SU-DHL-6 (cell line): Measurements from ENCODE around the gene TRPM3.

ENCODE experiments used
- H2AFZ ChIP-seq: fragments of 200-600 bp; sonication (generic); 2 replicates; pipeline ENCODE4 v1.6.1; 2014; ENCODE audit warnings: low read depth, mild to moderate bottlenecking, moderate library complexity, mixed read lengths, antibody characterized with exemption, low read length; ENCODE audit not compliant: severe bottlenecking
- H3F3A ChIP-seq: fragments of 200-600 bp; shearing (Covaris generic); 2 replicates; pipeline ENCODE4 v1.6.0; 2016; ENCODE audit warnings: antibody characterized with exemption, mild to moderate bottlenecking; ENCODE audit not compliant: insufficient read depth
- H3K27ac ChIP-seq: fragments of 200-600 bp; sonication (generic); 2 replicates; pipeline ENCODE4 v1.5.1; 2016; ENCODE audit warnings: low read depth, mild to moderate bottlenecking, low read length, moderate library complexity, mixed read lengths
- H3K27me3 ChIP-seq: fragments of 200-600 bp; sonication (generic), shearing (Covaris generic); 2 replicates; pipeline ENCODE4 v1.6.0; 2014; ENCODE audit warnings: mild to moderate bottlenecking, low read length
- H3K36me3 ChIP-seq: fragments of 200-600 bp; sonication (generic); 2 replicates; pipeline ENCODE4 v1.6.1; 2014; ENCODE audit warnings: mild to moderate bottlenecking, low read length, mixed read lengths
- H3K4me2 ChIP-seq: fragments of 300-600, 200-600 bp; shearing (Covaris generic), sonication (generic); 2 replicates; pipeline ENCODE4 v1.6.0; 2014; ENCODE audit warnings: low read length, low read depth, mild to moderate bottlenecking; ENCODE audit not compliant: poor library complexity, severe bottlenecking
- H3K4me3 ChIP-seq: fragments of 200-600 bp; sonication (generic); 2 replicates; pipeline ENCODE4 v1.5.1; 2014; ENCODE audit warnings: antibody characterized with exemption, low read length, mild to moderate bottlenecking, mixed read lengths; ENCODE audit not compliant: insufficient read depth, poor library complexity, severe bottlenecking
- H3K79me2 ChIP-seq: fragments of 200-600 bp; sonication (generic); 2 replicates; pipeline ENCODE4 v1.6.1; 2014; ENCODE audit warnings: mild to moderate bottlenecking, low read length, moderate library complexity; ENCODE audit not compliant: insufficient read depth
- H3K9ac ChIP-seq: fragments of 200-600 bp; sonication (generic); 2 replicates; pipeline ENCODE4 v1.7.0; 2014; ENCODE audit warnings: mild to moderate bottlenecking, low read length
- H3K9me2 ChIP-seq: fragments of 200-600 bp; sonication (generic); replicated peaks from 2 replicates; pipeline ENCODE4 v1.6.1; 2014; ENCODE audit warnings: low read length; ENCODE audit not compliant: insufficient read depth
- H3K9me3 ChIP-seq: fragments of 200-600 bp; sonication (generic); 2 replicates; pipeline ENCODE4 v1.6.1; 2014; ENCODE audit warnings: low read length, mixed read lengths; ENCODE audit not compliant: insufficient read depth
- H4K20me1 ChIP-seq: fragments of 200-600 bp; sonication (generic); 2 replicates; pipeline ENCODE4 v1.6.1; 2014; ENCODE audit warnings: low read depth, mild to moderate bottlenecking, antibody characterized with exemption, low read length, moderate library complexity, mixed read lengths
- EZH2phosphoT487 ChIP-seq: fragments of 200-600 bp; sonication (generic), shearing (Covaris generic); conservative IDR thresholded peaks from 2 replicates; pipeline ENCODE4 v1.6.1; 2018; ENCODE audit warnings: mild to moderate bottlenecking, antibody characterized with exemption, low read length, moderate library complexity, mixed read lengths
- TF ChIP-seq, protein P1 (sequence below): fragments of 200-600 bp; sonication (generic); IDR thresholded peaks from one replicate; pipeline ENCODE4 v1.5.1; 2017; ENCODE audit warnings: antibody characterized with exemption, mild to moderate bottlenecking, low read length, moderate library complexity; ENCODE audit not compliant: insufficient read depth, poor library complexity, severe bottlenecking

Gene TRPM3

GRCh38 chr9:70813141-70813540 lies 308.3 kb downstream of the TRPM3 start:
- TF ChIP-seq EZH2phosphoT487, result no peak
- TF ChIP-seq, protein P1, sequence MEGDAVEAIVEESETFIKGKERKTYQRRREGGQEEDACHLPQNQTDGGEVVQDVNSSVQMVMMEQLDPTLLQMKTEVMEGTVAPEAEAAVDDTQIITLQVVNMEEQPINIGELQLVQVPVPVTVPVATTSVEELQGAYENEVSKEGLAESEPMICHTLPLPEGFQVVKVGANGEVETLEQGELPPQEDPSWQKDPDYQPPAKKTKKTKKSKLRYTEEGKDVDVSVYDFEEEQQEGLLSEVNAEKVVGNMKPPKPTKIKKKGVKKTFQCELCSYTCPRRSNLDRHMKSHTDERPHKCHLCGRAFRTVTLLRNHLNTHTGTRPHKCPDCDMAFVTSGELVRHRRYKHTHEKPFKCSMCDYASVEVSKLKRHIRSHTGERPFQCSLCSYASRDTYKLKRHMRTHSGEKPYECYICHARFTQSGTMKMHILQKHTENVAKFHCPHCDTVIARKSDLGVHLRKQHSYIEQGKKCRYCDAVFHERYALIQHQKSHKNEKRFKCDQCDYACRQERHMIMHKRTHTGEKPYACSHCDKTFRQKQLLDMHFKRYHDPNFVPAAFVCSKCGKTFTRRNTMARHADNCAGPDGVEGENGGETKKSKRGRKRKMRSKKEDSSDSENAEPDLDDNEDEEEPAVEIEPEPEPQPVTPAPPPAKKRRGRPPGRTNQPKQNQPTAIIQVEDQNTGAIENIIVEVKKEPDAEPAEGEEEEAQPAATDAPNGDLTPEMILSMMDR, result no peak
- no peaks in the 10 kb centered on the region for H3K9me3 ChIP-seq
- no peaks in the 10 kb centered on the region for H3F3A ChIP-seq
- no peaks in the 10 kb centered on the region for H3K36me3 ChIP-seq
- no peaks in the 10 kb centered on the region for H3K9me2 ChIP-seq
- no peaks in the 10 kb centered on the region for H4K20me1 ChIP-seq
- no peak overlapping the region for H3K4me3 ChIP-seq
- no peaks in the 10 kb centered on the region for H3K79me2 ChIP-seq
- no peak overlapping the region for H2AFZ ChIP-seq
- H3K9ac ChIP-seq, result no peak overlapping the region
- H3K27me3 ChIP-seq, result no peaks in the 10 kb centered on the region
- no peak overlapping the region for H3K27ac ChIP-seq
- no peak overlapping the region for H3K4me2 ChIP-seq

GRCh38 chr9:70811638-70812037 lies 309.8 kb downstream of the TRPM3 start:
- H4K20me1 ChIP-seq, result no peaks in the 10 kb centered on the region

DNA sequence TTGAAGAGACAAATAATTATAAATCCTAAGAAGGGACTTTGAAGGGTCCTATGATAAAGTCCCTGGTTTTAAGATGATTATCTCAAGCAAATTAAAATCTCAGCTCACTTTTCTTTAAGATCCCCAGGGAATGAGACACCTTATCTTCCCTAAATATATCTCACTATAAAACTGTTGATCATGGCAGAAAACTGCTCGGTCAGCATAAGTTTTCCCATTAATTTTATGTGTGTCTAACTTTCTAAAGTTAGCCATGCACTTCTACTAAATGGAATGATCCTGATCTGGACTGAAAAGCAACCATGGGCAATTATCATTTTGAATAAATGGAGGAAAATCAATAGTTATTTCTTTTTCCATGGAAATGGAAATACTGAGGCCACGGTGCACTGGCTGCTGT lies 314.5 kb downstream of the TRPM3 start:
- no peaks in the 10 kb centered on the region for H3K9me2 ChIP-seq
- H2AFZ ChIP-seq, result no peak overlapping the region
- no peaks in the 10 kb centered on the region for H4K20me1 ChIP-seq
- H3K4me2 ChIP-seq, result no peak overlapping the region
- no peak overlapping the region for H3K4me3 ChIP-seq
- no peak overlapping the region for H3K9ac ChIP-seq
- no peaks in the 10 kb centered on the region for H3K27me3 ChIP-seq
- no peaks in the 10 kb centered on the region for H3K9me3 ChIP-seq
- no peaks in the 10 kb centered on the region for H3K36me3 ChIP-seq
- H3K79me2 ChIP-seq, result no peaks in the 10 kb centered on the region
- TF ChIP-seq, protein P1, result no peak
- TF ChIP-seq EZH2phosphoT487, result no peak
- no peak overlapping the region for H3K27ac ChIP-seq
- H3F3A ChIP-seq, result no peaks in the 10 kb centered on the region

More at GRCh38 chr9:70811638-70812037, 309.8 kb downstream of the TRPM3 start:
- Histone ChIP-seq H3K4me3 (no peak overlapping the region), H3K36me3 (no peaks in the 10 kb centered on the region), H3K27ac (no peak overlapping the region), H3K9me2 (no peaks in the 10 kb centered on the region), H3K9ac (no peak overlapping the region), H2AFZ (no peak overlapping the region), H3K4me2 (no peak overlapping the region), H3F3A (no peaks in the 10 kb centered on the region), H3K27me3 (no peaks in the 10 kb centered on the region), H3K9me3 (no peaks in the 10 kb centered on the region), H3K79me2 (no peaks in the 10 kb centered on the region)
- TF ChIP-seq, protein P1, result no peak
- TF ChIP-seq EZH2phosphoT487, result no peak

DNA sequence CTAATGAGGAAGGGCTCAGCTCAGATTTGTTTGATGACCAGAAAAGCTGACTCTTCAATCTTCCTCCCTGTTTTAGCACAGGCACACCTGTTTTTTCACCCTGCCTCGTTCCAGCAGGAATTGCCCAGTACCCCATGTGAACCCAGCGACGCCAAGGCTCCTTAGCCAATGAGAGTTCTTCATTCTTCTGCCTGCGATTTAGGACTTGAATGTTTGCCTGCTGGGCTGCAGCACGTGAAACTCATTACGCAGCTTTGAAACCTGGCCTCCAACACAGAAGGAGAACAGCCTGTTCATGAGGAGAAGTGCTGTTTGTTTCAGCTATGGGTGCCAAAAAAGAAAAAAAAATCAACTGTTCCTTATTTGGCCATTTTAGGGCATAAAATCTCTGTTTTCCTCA lies 315.5 kb downstream of the TRPM3 start:
- Histone ChIP-seq H3K9ac (no peak overlapping the region), H3F3A (no peaks in the 10 kb centered on the region), H3K27ac (no peak overlapping the region), H3K4me3 (no peak overlapping the region), H3K9me3 (no peaks in the 10 kb centered on the region), H3K9me2 (no peaks in the 10 kb centered on the region), H4K20me1 (no peaks in the 10 kb centered on the region), H3K36me3 (no peaks in the 10 kb centered on the region), H3K4me2 (no peak overlapping the region), H3K27me3 (no peaks in the 10 kb centered on the region), H3K79me2 (no peaks in the 10 kb centered on the region), H2AFZ (no peak overlapping the region)
- TF ChIP-seq, protein P1, result no peak
- no peak for TF ChIP-seq EZH2phosphoT487
